H1 (cell line): ENCODE measurements around the gene HARS2. TPM values are rescaled to one million over a fixed set of nuclear protein-coding genes. Genes with fewer than 3 reads are reported as not detected.

Experiments used
- BCL11A ChIP-seq, 2 experiments: IDR thresholded peaks; one replicate each; pipeline ENCODE4 v1.6.1; 2011; ENCODE audit warnings: low read depth in 2 of 2, low read length in 2 of 2, mild to moderate bottlenecking in 2 of 2
- CHD7 ChIP-seq: fragments of 300-600 bp; sonication (generic); IDR thresholded peaks from 2 replicates; pipeline ENCODE4 v1.7.1; 2012; ENCODE audit warnings: low read length, moderate library complexity, mild to moderate bottlenecking, inconsistent platforms; ENCODE audit not compliant: insufficient replicate concordance
- EGR1 ChIP-seq: IDR thresholded peaks from 2 replicates; pipeline ENCODE4 v1.6.1; 2011; ENCODE audit warnings: low read depth, low read length, borderline replicate concordance
- GABPA ChIP-seq: IDR thresholded peaks from 2 replicates; pipeline ENCODE4 v1.6.1; 2011; ENCODE audit warnings: mild to moderate bottlenecking, low read length, moderate library complexity, borderline replicate concordance; ENCODE audit not compliant: insufficient read depth
- GTF2F1 ChIP-seq: IDR thresholded peaks from 2 replicates; pipeline ENCODE4 v1.6.1; 2012; ENCODE audit warnings: low read depth, low read length, improper control_type of control experiment, borderline replicate concordance
- HDAC2 ChIP-seq, 2 experiments: fragments of 300-600 bp in 1 of 2; sonication (generic) in 1 of 2; IDR thresholded peaks; 2 replicates each; pipeline ENCODE4 v1.6.1; 2011 to 2012; ENCODE audit warnings: low read depth in 2 of 2, low read length in 2 of 2, mild to moderate bottlenecking in 2 of 2, moderate library complexity in 2 of 2, borderline replicate concordance in 1 of 2, inconsistent platforms in 1 of 2
- POLR2AphosphoS5 ChIP-seq: IDR thresholded peaks from 2 replicates; pipeline ENCODE4 v1.6.1; 2011; ENCODE audit warnings: low read depth, low read length
- RNF2 ChIP-seq: fragments of 200-900, 300-1000 bp; sonication (generic); IDR thresholded peaks from 2 replicates; pipeline ENCODE4 v1.7.1; 2016; ENCODE audit warnings: borderline replicate concordance, low read depth, mild to moderate bottlenecking, antibody characterized with exemption, low read length; ENCODE audit not compliant: poor library complexity, severe bottlenecking; ENCODE audit errors: missing control alignments
- SIN3A ChIP-seq, 2 experiments: IDR thresholded peaks in 1 of 2; conservative IDR thresholded peaks in 1 of 2; 2 replicates each; pipeline ENCODE4 v1.6.1; 2011 to 2012; ENCODE audit warnings: low read length in 2 of 2, improper control_type of control experiment in 1 of 2, low read depth in 1 of 2, mild to moderate bottlenecking in 1 of 2
- SP2 ChIP-seq: IDR thresholded peaks from 2 replicates; pipeline ENCODE4 v1.6.1; 2012; ENCODE audit warnings: mild to moderate bottlenecking, low read length, inconsistent platforms
- polyA plus RNA-seq, 7 experiments: library from polyadenylated mRNA; depleted of rRNA in 3 of 7; stranded (reverse) in 5 of 7; unstranded in 2 of 7; fragments of >200 nt in 5 of 7; fragments of 200-250 nt in 2 of 7; gene quantifications; 1 replicate in 5 of 7; 2 replicates in 1 of 7; 4 replicates in 1 of 7; pipeline versions ENCODE4 v1.2.1 to v1.2.3, GENCODE V29; 2011 to 2013; ENCODE audit warnings: missing spikeins in 2 of 7, mixed read lengths in 2 of 7
- total RNA-seq: library from RNA; stranded (reverse); fragmentation: NEBNext Ultra II Directional; extraction: Animal tissue kit (Norgen Biotek cat#: 25700); gene quantifications from 2 replicates; pipeline ENCODE4 v1.2.1, GENCODE V29; 2021

The HARS2 gene
- total and polyA plus RNA-seq, 2 of the 8 experiments (the other 6 are each of a cell fraction or from before 2014, with no cell fraction given): 16.1 to 23.1 TPM

GRCh38 chr5:140696891-140697492 is 5.7 kb downstream of the HARS2 start (continued):
- TF ChIP-seq CHD7 (no peak), SP2 (no peak), RNF2 (no peak), BCL11A (IDR thresholded peaks at IDR 0.05; ENCODE audit: low read depth in 2 of 2, low read length in 2 of 2) (no peak), HDAC2 (IDR thresholded peaks at IDR 0.05; ENCODE audit: borderline replicate concordance in 1 of 2, low read depth in 2 of 2, low read length in 2 of 2) (no peak), GTF2F1 (no peak), SIN3A (conservative IDR thresholded peaks at IDR 0.05 in 1 of 2, IDR thresholded peaks at IDR 0.05 in 1 of 2; ENCODE audit: low read depth in 1 of 2, low read length in 2 of 2) (no peak), GABPA (no peak), EGR1 (no peak), POLR2AphosphoS5 (no peak)
